HG03565 (cell line): ENCODE measurements around the gene CXorf66.
"Not testable (repeated sequence)": the region's sequence is repeated elsewhere in the genome, so short reads cannot be mapped to it uniquely, and the experiment has no call there.

ENCODE experiments used
- ATAC-seq: cut with Tn5 transposase; IDR thresholded peaks from one replicate; pipeline ENCODE4 v1.9.1; 2021; ENCODE audit warnings: mild to moderate bottlenecking, moderate library complexity; ENCODE audit not compliant: unreplicated experiment

Gene CXorf66

GRCh38 chrX:139965421-139965820 is at the start of gene CXorf66:
TSS of gene CXorf66 (minus strand) at chrX:139965521. CDS start at chrX:139965496, 25 bp downstream.
- no peak for ATAC-seq

- ATAC-seq = no peak
These were observed 17.5 kb upstream of the CXorf66 start for GRCh38 chrX:139982856-139983255.

GRCh38 chrX:139974471-139974870 is 9.2 kb upstream of the CXorf66 start:
- no peak for ATAC-seq

- no peak for ATAC-seq
These were observed 7.6 kb upstream of the CXorf66 start for GRCh38 chrX:139972629-139973624.

GRCh38 chrX:139972113-139972512 is 6.8 kb upstream of the CXorf66 start:
- ATAC-seq = no peak

GRCh38 chrX:139971394-139971749 is 6.1 kb upstream of the CXorf66 start:
- ATAC-seq = no peak

- ATAC-seq = no peak
These were observed 4.0 kb upstream of the CXorf66 start for GRCh38 chrX:139969286-139969685.

GRCh38 chrX:139967750-139968149 is 2.4 kb upstream of the CXorf66 start:
- ATAC-seq = no peak

GRCh38 chrX:139967300-139967699 is 2.0 kb upstream of the CXorf66 start:
- ATAC-seq = no peak

GRCh38 chrX:139966159-139966558 is 838 bp upstream of the CXorf66 start:
- ATAC-seq = not testable (repeated sequence)

- ATAC-seq = not testable (repeated sequence)
These were observed 4.2 kb downstream of the CXorf66 start for GRCh38 chrX:139961091-139961490.

- ATAC-seq = no peak
These were observed 15.6 kb downstream of the CXorf66 start for GRCh38 chrX:139949703-139950102.

- no peak for ATAC-seq
These were observed 20.2 kb downstream of the CXorf66 start for GRCh38 chrX:139945075-139945474.

- no peak for ATAC-seq
These were observed 29.1 kb downstream of the CXorf66 start for GRCh38 chrX:139936259-139936658.

GRCh38 chrX:139933904-139934303 is 31.4 kb downstream of the CXorf66 start:
- no peak for ATAC-seq

- ATAC-seq = peak; percentile 59
These were observed 32.2 kb downstream of the CXorf66 start, which contains the start of gene ATP11C for GRCh38 chrX:139932901-139933796. TSS of gene ATP11C (minus strand) at chrX:139933053. CDS start at chrX:139932042, 1,011 bp downstream.

GRCh38 chrX:139932073-139932900 is 33.0 kb downstream of the CXorf66 start:
- peak; percentile 21 for ATAC-seq

- ATAC-seq = no peak
These were observed 33.7 kb downstream of the CXorf66 start for GRCh38 chrX:139931646-139932072.

GRCh38 chrX:139930916-139931645 is 34.2 kb downstream of the CXorf66 start:
- no peak for ATAC-seq

GRCh38 chrX:139930401-139930800 is 34.9 kb downstream of the CXorf66 start:
- ATAC-seq = no peak
